SK-N-SH (cell line): Measurements from ENCODE around the gene VRTN. TPM values are rescaled to one million over a fixed set of nuclear protein-coding genes. Genes with fewer than 3 reads are reported as not detected.

Experiments
- CTCF ChIA-PET: fragments of 300-600, 350-600 bp; formaldehyde crosslinking; extraction: SDS; loops from one replicate; lab custom pipeline; 2021; lab: Yijun Ruan, JAX
- POLR2A ChIA-PET: fragments of 350-600 bp; sonication (Branson Sonifier 250); formaldehyde crosslinking; extraction: SDS; loops from one replicate; lab custom pipeline; 2020; ENCODE audit warnings: antibody characterized with exemption, inconsistent platforms; lab: Yijun Ruan, JAX
- DNase-seq: peaks from one replicate; pipeline ENCODE4 v3.0.0; 2012
- H2AFZ ChIP-seq: fragments of 200-600 bp; sonication (generic); 2 replicates; pipeline ENCODE4 v1.8.1; 2016; ENCODE audit warnings: antibody characterized with exemption, mild to moderate bottlenecking, low read depth
- H3F3A ChIP-seq: fragments of 200-600 bp; sonication (generic); replicated peaks from 2 replicates; pipeline ENCODE3; 2016; ENCODE audit warnings: antibody characterized with exemption, mild to moderate bottlenecking; ENCODE audit not compliant: insufficient read depth
- H3K27ac ChIP-seq, 2 experiments: fragments of 200-500 bp in 1 of 2; fragments of 200-600 bp in 1 of 2; sonication (Bioruptor generic) in 1 of 2; sonication (generic), shearing (Covaris generic) in 1 of 2; 2 replicates each; pipeline versions ENCODE4 v1.5.1 to v1.6.1; 2014 to 2016; ENCODE audit warnings: low read depth in 2 of 2, inconsistent platforms in 1 of 2, low read length in 1 of 2, mild to moderate bottlenecking in 1 of 2, mixed read lengths in 1 of 2
- H3K27me3 ChIP-seq: fragments of 200-600 bp; sonication (generic), shearing (Covaris generic); 2 replicates; pipeline ENCODE4 v1.6.1; 2016; ENCODE audit warnings: mixed run types; ENCODE audit not compliant: insufficient read depth
- H3K36me3 ChIP-seq, 2 experiments: fragments of 200-500 bp in 1 of 2; fragments of 200-600 bp in 1 of 2; sonication (Bioruptor generic) in 1 of 2; sonication (generic) in 1 of 2; replicated peaks in 1 of 2; 2 replicates each; pipeline versions ENCODE3 to v1.5.1; 2014 to 2016; ENCODE audit warnings: low read length in 1 of 2, mild to moderate bottlenecking in 1 of 2; ENCODE audit not compliant: insufficient read depth in 2 of 2, control insufficient read depth in 1 of 2
- H3K4me1 ChIP-seq, 2 experiments: fragments of 200-500 bp in 1 of 2; fragments of 200-600 bp in 1 of 2; sonication (Bioruptor generic) in 1 of 2; sonication (generic), shearing (Covaris generic) in 1 of 2; 2 replicates each; pipeline versions ENCODE4 v1.5.1 to v1.6.1; 2014 to 2016; ENCODE audit warnings: low read depth in 1 of 2, low read length in 1 of 2, mixed run types in 1 of 2; ENCODE audit not compliant: insufficient read depth in 2 of 2, control insufficient read depth in 1 of 2
- H3K4me2 ChIP-seq: fragments of 200-600 bp; sonication (generic), shearing (Covaris generic); 2 replicates; pipeline ENCODE4 v1.6.1; 2017; ENCODE audit warnings: mixed run types
- H3K4me3 ChIP-seq, 2 experiments: fragments of 200-500 bp in 1 of 2; fragments of 200-600 bp in 1 of 2; sonication (Bioruptor generic) in 1 of 2; sonication (generic), shearing (Covaris generic) in 1 of 2; 2 replicates each; pipeline versions ENCODE4 v1.5.1 to v1.8.1; 2014 to 2016; ENCODE audit warnings: low read depth in 2 of 2, inconsistent platforms in 1 of 2, low read length in 1 of 2, mild to moderate bottlenecking in 1 of 2, mixed read lengths in 1 of 2, moderate library complexity in 1 of 2
- H3K79me2 ChIP-seq: fragments of 200-600 bp; sonication (generic); 2 replicates; pipeline ENCODE4 v1.8.1; 2017; ENCODE audit warnings: mild to moderate bottlenecking; ENCODE audit not compliant: insufficient read depth
- H3K9ac ChIP-seq: fragments of 200-600 bp; sonication (generic); 2 replicates; pipeline ENCODE4 v1.6.1; 2017; ENCODE audit warnings: mixed run types
- H3K9me2 ChIP-seq: fragments of 200-600 bp; sonication (generic); 2 replicates; pipeline ENCODE4 v1.6.1; 2017; ENCODE audit warnings: mixed run types
- H3K9me3 ChIP-seq: fragments of 200-600 bp; sonication (generic); 2 replicates; pipeline ENCODE4 v1.6.1; 2017; ENCODE audit warnings: mixed run types, mild to moderate bottlenecking, moderate library complexity
- H4K20me1 ChIP-seq: fragments of 200-600 bp; sonication (generic); 2 replicates; pipeline ENCODE4 v1.6.1; 2017; ENCODE audit warnings: mild to moderate bottlenecking, mixed run types; ENCODE audit not compliant: insufficient read depth
- CHD2 ChIP-seq: fragments of 150-350 bp; IDR thresholded peaks from 2 replicates; pipeline ENCODE4 v1.6.1; 2018; ENCODE audit warnings: low read length; ENCODE audit not compliant: partially characterized antibody
- EZH2phosphoT487 ChIP-seq: fragments of 200-600 bp; sonication (generic); IDR thresholded peaks from 2 replicates; pipeline ENCODE4 v1.6.1; 2017; ENCODE audit warnings: low read depth, mixed run types, mild to moderate bottlenecking, antibody characterized with exemption, moderate library complexity, borderline replicate concordance
- FOXJ3 ChIP-seq: sonication (generic); formaldehyde crosslinking; IDR thresholded peaks from 2 replicates; pipeline ENCODE4 v1.5.1; 2020; ENCODE audit warnings: mild to moderate bottlenecking, missing genetic modification reagents
- FOXM1 ChIP-seq: IDR thresholded peaks from 2 replicates; pipeline ENCODE4 v1.4.0; 2012; ENCODE audit warnings: low read depth, mild to moderate bottlenecking
- GABPA ChIP-seq: IDR thresholded peaks from 2 replicates; pipeline ENCODE4 v1.4.0; 2012; ENCODE audit warnings: low read depth, mild to moderate bottlenecking
- IRF3 ChIP-seq: fragments of 150-350 bp; IDR thresholded peaks from 2 replicates; pipeline ENCODE4 v1.6.1; 2016; ENCODE audit warnings: mild to moderate bottlenecking, low read depth, low read length
- NFIC ChIP-seq: IDR thresholded peaks from 2 replicates; pipeline ENCODE4 v1.4.0; 2012; ENCODE audit warnings: borderline replicate concordance
- PBX3 ChIP-seq: IDR thresholded peaks from 2 replicates; pipeline ENCODE4; 2012
- POLR2AphosphoS5 ChIP-seq: IDR thresholded peaks from 2 replicates; pipeline ENCODE4 v1.6.1; 2012; ENCODE audit warnings: low read depth, low read length
- REST ChIP-seq: IDR thresholded peaks from 2 replicates; pipeline ENCODE4 v1.6.1; 2012; ENCODE audit warnings: mild to moderate bottlenecking, low read depth, low read length, moderate library complexity
- RFX5 ChIP-seq: IDR thresholded peaks from 2 replicates; pipeline ENCODE4 v1.6.1; 2012; ENCODE audit warnings: mild to moderate bottlenecking, improper control_type of control experiment, low read length
- RXRA ChIP-seq: IDR thresholded peaks from 2 replicates; pipeline ENCODE4 v1.4.0; 2012; ENCODE audit warnings: low read depth, mild to moderate bottlenecking, borderline replicate concordance
- SIN3A ChIP-seq: IDR thresholded peaks from 2 replicates; pipeline ENCODE4 v1.6.1; 2012; ENCODE audit warnings: low read depth, mild to moderate bottlenecking, low read length, moderate library complexity, borderline replicate concordance
- SMC3 ChIP-seq: IDR thresholded peaks from 2 replicates; pipeline ENCODE4 v1.6.1; 2012; ENCODE audit warnings: low read depth, low read length, improper control_type of control experiment
- TCF12 ChIP-seq: IDR thresholded peaks from 2 replicates; pipeline ENCODE4 v1.4.0; 2012
- TEAD4 ChIP-seq: IDR thresholded peaks from 2 replicates; pipeline ENCODE4 v1.4.0; 2012; ENCODE audit warnings: mild to moderate bottlenecking, borderline replicate concordance; ENCODE audit not compliant: insufficient read depth
- USF2 ChIP-seq: fragments of 150-350 bp; IDR thresholded peaks from 2 replicates; pipeline ENCODE4 v1.6.1; 2017; ENCODE audit warnings: antibody characterized with exemption, low read length, low read depth, borderline replicate concordance
- YY1 ChIP-seq: IDR thresholded peaks from 2 replicates; pipeline ENCODE4 v1.4.0; 2012; ENCODE audit warnings: low read depth, mild to moderate bottlenecking
- WGBS: methylation state at CpG from one replicate; pipeline ENCODE4 v1.1.6; 2017; ENCODE audit warnings: low lambda C conversion rate; 5-methylcytosine and 5-hydroxymethylcytosine counted together
- polyA plus RNA-seq, 3 experiments: library from polyadenylated mRNA; depleted of rRNA; stranded (reverse); fragments of >200 nt; gene quantifications; 2 replicates each; pipeline ENCODE4 v1.2.3, GENCODE V29; 2012

VRTN gene
- polyA plus RNA-seq, 1 of the 3 experiments (the other 2 are of a cell fraction) = not detected

GRCh38 chr14:74357585-74357984 lies 9.3 kb downstream of the VRTN start:
- no peak overlapping the region for H3K9ac ChIP-seq
- H3K27me3 ChIP-seq = no peaks in the 10 kb centered on the region
- no peaks in the 10 kb centered on the region for H4K20me1 ChIP-seq
- H2AFZ ChIP-seq = no peak overlapping the region
- TF ChIP-seq IRF3 (no peak), PBX3 (no peak), CHD2 (no peak), SMC3 (no peak), RFX5 (no peak), USF2 (no peak), FOXJ3 (no peak), NFIC (no peak), TEAD4 (no peak), FOXM1 (no peak), SIN3A (no peak), REST (no peak), GABPA (no peak), RXRA (no peak), YY1 (no peak), EZH2phosphoT487 (no peak), TCF12 (no peak), POLR2AphosphoS5 (no peak)
- no peak overlapping the region for H3K4me3 ChIP-seq
- no peak overlapping the region for H3K27ac ChIP-seq
- no peaks in the 10 kb centered on the region for H3K9me3 ChIP-seq
- ChIA-PET CTCF (interaction anchor here (0.8 to 18.0 kb wide), 2 partner anchors 33 to 121 kb away, joined by 3 to 249 read pairs; no protein-coding TSS in a partner anchor), POLR2A (no interaction called here)
- no peaks in the 10 kb centered on the region for H3K9me2 ChIP-seq
- no peaks in the 10 kb centered on the region for H3K36me3 ChIP-seq
- no peaks in the 10 kb centered on the region; a peak in 1 of 4 replicates for H3K4me1 ChIP-seq
- no peak for DNase-seq
- no peak overlapping the region for H3K4me2 ChIP-seq
- 81% methylated on average over 16 of the region's 19 CpGs for WGBS
- H3F3A ChIP-seq = no peaks in the 10 kb centered on the region
- H3K79me2 ChIP-seq = no peaks in the 10 kb centered on the region
